ENCODE results near the gene CNOT6L. TPM values are rescaled to one million over a fixed set of nuclear protein-coding genes. Genes with fewer than 3 reads are reported as not detected.

Gene CNOT6L
- total and polyA plus RNA-seq, 2 of the 13 experiments (the other 11 are each of a cell fraction or from before 2014, with no cell fraction given), result 7.9 to 13.5 TPM

DNA sequence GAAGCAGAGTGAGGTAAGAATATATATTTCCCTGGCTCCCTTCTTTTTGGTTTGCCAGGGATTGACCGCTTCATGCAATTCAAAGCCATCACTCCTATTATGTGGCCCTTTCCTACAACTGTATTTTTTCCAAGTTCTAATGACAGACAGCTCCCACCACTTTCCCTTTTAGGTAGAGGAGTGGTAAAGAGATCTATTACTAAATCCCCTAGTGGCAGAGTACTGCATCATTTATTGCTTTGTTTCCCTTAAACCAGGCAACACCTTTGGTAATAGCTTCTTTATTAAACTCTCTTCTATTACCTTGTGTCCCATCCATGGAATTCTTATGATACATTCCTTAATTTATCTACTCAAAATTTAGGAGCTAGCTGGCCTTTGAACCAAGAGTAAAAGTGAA lies 90.7 kb downstream of the CNOT6L start:
- ChIA-PET POLR2A (no interaction called here), CTCF (ENCODE audit: low intra/inter-chr PET ratio, low total read pairs) (no interaction called here)
- 100% methylated on average over 1 of the region's 1 CpG for WGBS (ENCODE audit: low lambda C conversion rate)
- Histone ChIP-seq H3K9ac (ENCODE audit: insufficient read depth, low read depth, low read length) (no peak overlapping the region), H3K4me3 (replicated peaks in 1 of 3; ENCODE audit: insufficient read depth in 1 of 3, low read depth in 2 of 3, low read length in 3 of 3) (no peak overlapping the region), H3K79me2 (ENCODE audit: insufficient read depth, low read length) (no peaks in the 10 kb centered on the region), H3K9me3 (ENCODE audit: low read length) (no peaks in the 10 kb centered on the region), H3K27me3 (ENCODE audit: control insufficient read depth in 1 of 2, insufficient read depth in 2 of 2, low read length in 2 of 2) (no peaks in the 10 kb centered on the region), H3K36me3 (replicated peaks in 1 of 2; ENCODE audit: control insufficient read depth in 1 of 2, insufficient read depth in 2 of 2, low read length in 2 of 2) (peaks cover 6 to 43% of the 10 kb centered on the region in 2 experiments), H3K27ac (ENCODE audit: extremely low read length, insufficient read depth, low read length) (no peak overlapping the region), H3K4me1 (ENCODE audit: insufficient read depth, low read length) (no peaks in the 10 kb centered on the region), H3K4me2 (ENCODE audit: low read depth, low read length) (no peak overlapping the region), H2AFZ (ENCODE audit: low read length) (no peak overlapping the region), H4K20me1 (ENCODE audit: insufficient read depth, low read length) (no peaks in the 10 kb centered on the region)
- no peak for FAIRE-seq
- peak; percentile 31; the same call in 1 of the 3 replicates for ATAC-seq
- no peak for DNase-seq (ENCODE audit: low spot score)
- TF ChIP-seq ZZZ3 (CRISPR knock-in tag; IDR thresholded peaks at IDR 0.05; ENCODE audit: borderline replicate concordance) (no peak), ZNF264 (CRISPR knock-in tag; IDR thresholded peaks at IDR 0.05) (no peak)
- TF ChIP-seq, protein P1, sequence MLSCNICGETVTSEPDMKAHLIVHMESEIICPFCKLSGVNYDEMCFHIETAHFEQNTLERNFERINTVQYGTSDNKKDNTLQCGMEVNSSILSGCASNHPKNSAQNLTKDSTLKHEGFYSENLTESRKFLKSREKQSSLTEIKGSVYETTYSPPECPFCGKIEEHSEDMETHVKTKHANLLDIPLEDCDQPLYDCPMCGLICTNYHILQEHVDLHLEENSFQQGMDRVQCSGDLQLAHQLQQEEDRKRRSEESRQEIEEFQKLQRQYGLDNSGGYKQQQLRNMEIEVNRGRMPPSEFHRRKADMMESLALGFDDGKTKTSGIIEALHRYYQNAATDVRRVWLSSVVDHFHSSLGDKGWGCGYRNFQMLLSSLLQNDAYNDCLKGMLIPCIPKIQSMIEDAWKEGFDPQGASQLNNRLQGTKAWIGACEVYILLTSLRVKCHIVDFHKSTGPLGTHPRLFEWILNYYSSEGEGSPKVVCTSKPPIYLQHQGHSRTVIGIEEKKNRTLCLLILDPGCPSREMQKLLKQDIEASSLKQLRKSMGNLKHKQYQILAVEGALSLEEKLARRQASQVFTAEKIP (CRISPR knock-in tag; IDR thresholded peaks at IDR 0.05; ENCODE audit: borderline replicate concordance), result no peak
- BruUV-seq (replicated peaks), result no TSS peak
- intact Hi-C loops (cut with micrococcal nuclease; ENCODE audit: unreplicated experiment) (no loop called here), in situ Hi-C loops (cut with HindIII; ENCODE audit: extremely low pct_ligation_motif_present, low pct_unique_long_range_greater_than_20kb) (no loop called here)

GRCh38 chr4:77721073-77721472 lies 98.1 kb downstream of the CNOT6L start:
- Histone ChIP-seq H2AFZ (ENCODE audit: low read length) (no peak overlapping the region), H3K4me1 (ENCODE audit: insufficient read depth, low read length) (no peaks in the 10 kb centered on the region), H3K27ac (ENCODE audit: extremely low read length, insufficient read depth, low read length) (no peak overlapping the region), H3K9me3 (ENCODE audit: low read length) (no peaks in the 10 kb centered on the region), H3K4me3 (replicated peaks in 1 of 3; ENCODE audit: insufficient read depth in 1 of 3, low read depth in 2 of 3, low read length in 3 of 3) (no peak overlapping the region), H4K20me1 (ENCODE audit: insufficient read depth, low read length) (no peaks in the 10 kb centered on the region; the same call in 1 of the 2 replicates), H3K79me2 (ENCODE audit: insufficient read depth, low read length) (no peaks in the 10 kb centered on the region), H3K9ac (ENCODE audit: insufficient read depth, low read depth, low read length) (no peak overlapping the region), H3K4me2 (ENCODE audit: low read depth, low read length) (no peak overlapping the region), H3K36me3 (replicated peaks in 1 of 2; ENCODE audit: control insufficient read depth in 1 of 2, insufficient read depth in 2 of 2, low read length in 2 of 2) (peaks cover 0 to 23% of the 10 kb centered on the region in 2 experiments; a peak in 2 of 5 replicates), H3K27me3 (ENCODE audit: control insufficient read depth in 1 of 2, insufficient read depth in 2 of 2, low read length in 2 of 2) (no peaks in the 10 kb centered on the region)
- CTCF ChIA-PET (ENCODE audit: low intra/inter-chr PET ratio, low total read pairs), result no interaction called here
- DNase-seq (ENCODE audit: low spot score) (no peak), ATAC-seq (no peak), FAIRE-seq (no peak)
- BruUV-seq (replicated peaks), result no TSS peak
- in situ Hi-C loops (cut with HindIII; ENCODE audit: extremely low pct_ligation_motif_present, low pct_unique_long_range_greater_than_20kb) (no loop called here), intact Hi-C loops (cut with micrococcal nuclease; ENCODE audit: unreplicated experiment) (no loop called here)
- POLR2A ChIA-PET, result no interaction called here
- TF ChIP-seq SP140L (CRISPR knock-in tag; IDR thresholded peaks at IDR 0.05; ENCODE audit: borderline replicate concordance) (no peak), HNF4G (IDR thresholded peaks at IDR 0.05; ENCODE audit: borderline replicate concordance, low read depth, low read length) (no peak), HNF4G (CRISPR knock-in tag; IDR thresholded peaks at IDR 0.05; ENCODE audit: borderline replicate concordance, low read depth) (no peak), RBFOX2 (IDR thresholded peaks at IDR 0.05; ENCODE audit: low read depth, low read length) (no peak), ATF2 (CRISPR knock-in tag; IDR thresholded peaks at IDR 0.05) (no peak), MAFF (IDR thresholded peaks at IDR 0.05; ENCODE audit: low read depth, low read length) (peak; percentile 52), THAP9 (CRISPR knock-in tag; IDR thresholded peaks at IDR 0.05; ENCODE audit: borderline replicate concordance) (no peak), ATAD3A (CRISPR knock-in tag; IDR thresholded peaks at IDR 0.05) (no peak), ZNF562 (CRISPR knock-in tag; IDR thresholded peaks at IDR 0.05; ENCODE audit: borderline replicate concordance) (no peak), MAFK (conservative IDR thresholded peaks at IDR 0.05 in 1 of 2, IDR thresholded peaks at IDR 0.05 in 1 of 2; ENCODE audit: low read length in 2 of 2) (peak; percentile 62 to 69)
